DND-41 (cell line): Measurements from ENCODE around the gene PLAC9.

Experiments
- EZH2 ChIP-seq: IDR thresholded peaks from 3 replicates; pipeline ENCODE4 v1.6.1; 2012; ENCODE audit warnings: borderline replicate concordance, low read depth, mild to moderate bottlenecking, moderate library complexity, low read length, inconsistent platforms; ENCODE audit not compliant: severe bottlenecking
- TF ChIP-seq, protein P1 (sequence below): IDR thresholded peaks from 2 replicates; pipeline ENCODE4 v1.5.1; 2012; ENCODE audit warnings: borderline replicate concordance, low read length, moderate library complexity, mild to moderate bottlenecking; ENCODE audit not compliant: poor library complexity, severe bottlenecking; ENCODE audit errors: extremely low read depth

DNA sequence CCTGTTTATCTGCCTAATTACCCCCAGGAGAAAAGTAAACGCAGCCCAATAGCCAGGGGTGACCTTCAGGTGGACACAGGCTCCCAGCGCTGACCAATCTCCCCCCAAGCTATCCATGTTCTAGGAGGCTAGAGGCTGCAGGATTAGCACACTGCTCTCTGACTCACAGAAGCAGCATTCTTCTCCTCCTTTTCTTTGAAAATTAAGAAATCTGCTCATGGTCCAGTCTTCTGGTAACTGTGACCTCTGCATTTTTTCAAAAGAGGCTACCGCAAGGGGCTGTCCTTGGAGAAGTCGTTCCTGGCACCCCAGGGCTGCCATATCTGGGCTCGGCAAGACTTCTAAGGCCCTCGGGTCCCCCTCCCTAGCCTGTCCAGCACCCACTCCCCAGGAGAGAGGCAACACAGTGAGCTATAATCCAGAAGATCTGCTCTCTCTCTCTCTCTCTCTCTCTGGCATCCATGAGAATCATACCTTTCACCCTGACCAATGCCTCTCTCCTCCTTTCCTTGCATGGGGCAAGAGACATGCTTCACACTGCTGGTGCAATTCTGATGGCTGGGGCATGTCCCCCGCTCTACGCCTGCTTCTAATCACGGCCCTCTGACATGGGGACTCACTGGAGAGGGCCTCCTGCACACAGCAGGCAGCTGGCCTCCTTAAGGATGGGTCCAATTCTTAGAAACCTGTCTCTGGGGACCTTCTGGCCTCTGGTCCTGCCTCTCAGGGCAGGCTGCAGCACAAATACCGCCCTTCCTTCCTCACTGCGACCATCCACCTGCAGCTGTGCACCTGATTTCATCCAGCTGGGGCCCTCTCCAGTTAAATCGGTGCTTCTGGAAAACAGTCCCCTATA, 45.5 kb downstream of the PLAC9 start:
- TF ChIP-seq, protein P1, sequence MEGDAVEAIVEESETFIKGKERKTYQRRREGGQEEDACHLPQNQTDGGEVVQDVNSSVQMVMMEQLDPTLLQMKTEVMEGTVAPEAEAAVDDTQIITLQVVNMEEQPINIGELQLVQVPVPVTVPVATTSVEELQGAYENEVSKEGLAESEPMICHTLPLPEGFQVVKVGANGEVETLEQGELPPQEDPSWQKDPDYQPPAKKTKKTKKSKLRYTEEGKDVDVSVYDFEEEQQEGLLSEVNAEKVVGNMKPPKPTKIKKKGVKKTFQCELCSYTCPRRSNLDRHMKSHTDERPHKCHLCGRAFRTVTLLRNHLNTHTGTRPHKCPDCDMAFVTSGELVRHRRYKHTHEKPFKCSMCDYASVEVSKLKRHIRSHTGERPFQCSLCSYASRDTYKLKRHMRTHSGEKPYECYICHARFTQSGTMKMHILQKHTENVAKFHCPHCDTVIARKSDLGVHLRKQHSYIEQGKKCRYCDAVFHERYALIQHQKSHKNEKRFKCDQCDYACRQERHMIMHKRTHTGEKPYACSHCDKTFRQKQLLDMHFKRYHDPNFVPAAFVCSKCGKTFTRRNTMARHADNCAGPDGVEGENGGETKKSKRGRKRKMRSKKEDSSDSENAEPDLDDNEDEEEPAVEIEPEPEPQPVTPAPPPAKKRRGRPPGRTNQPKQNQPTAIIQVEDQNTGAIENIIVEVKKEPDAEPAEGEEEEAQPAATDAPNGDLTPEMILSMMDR: no peak
- no peak for TF ChIP-seq EZH2
